ENCODE measurements around the gene SLC25A34.

SLC25A34 gene

DNA sequence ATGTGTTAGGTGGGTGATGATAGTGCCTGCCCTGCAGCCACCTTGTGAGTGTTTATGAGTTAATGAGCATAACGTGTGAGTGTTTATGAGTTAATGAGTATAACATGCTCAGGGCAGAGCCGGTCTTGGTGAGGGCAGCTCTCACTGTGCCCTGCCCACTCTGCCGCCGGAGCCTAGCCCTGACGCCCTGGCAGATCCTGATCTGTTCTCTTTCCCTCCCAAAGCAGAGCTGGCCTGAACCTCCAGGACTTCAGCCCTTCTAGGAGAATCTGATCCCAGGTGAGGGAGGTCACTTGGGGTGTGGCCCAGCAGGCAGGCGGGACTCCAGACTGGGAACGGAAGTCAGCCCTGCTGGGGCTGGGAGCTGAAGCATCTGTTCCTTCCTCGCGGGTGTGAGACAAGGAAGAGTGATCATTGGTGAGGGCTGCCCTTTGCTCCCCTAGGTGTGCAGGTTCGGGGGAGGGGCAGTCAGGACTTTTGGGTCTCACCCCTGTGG is 28.3 kb downstream of the SLC25A34 start:
- Histone ChIP-seq H3K27ac (peak overlapping the region; percentile 99), H3K4me3 (peak overlapping the region; percentile 99)
- no peak for DNase-seq (ENCODE audit: low spot score)
- TF ChIP-seq, protein P1, sequence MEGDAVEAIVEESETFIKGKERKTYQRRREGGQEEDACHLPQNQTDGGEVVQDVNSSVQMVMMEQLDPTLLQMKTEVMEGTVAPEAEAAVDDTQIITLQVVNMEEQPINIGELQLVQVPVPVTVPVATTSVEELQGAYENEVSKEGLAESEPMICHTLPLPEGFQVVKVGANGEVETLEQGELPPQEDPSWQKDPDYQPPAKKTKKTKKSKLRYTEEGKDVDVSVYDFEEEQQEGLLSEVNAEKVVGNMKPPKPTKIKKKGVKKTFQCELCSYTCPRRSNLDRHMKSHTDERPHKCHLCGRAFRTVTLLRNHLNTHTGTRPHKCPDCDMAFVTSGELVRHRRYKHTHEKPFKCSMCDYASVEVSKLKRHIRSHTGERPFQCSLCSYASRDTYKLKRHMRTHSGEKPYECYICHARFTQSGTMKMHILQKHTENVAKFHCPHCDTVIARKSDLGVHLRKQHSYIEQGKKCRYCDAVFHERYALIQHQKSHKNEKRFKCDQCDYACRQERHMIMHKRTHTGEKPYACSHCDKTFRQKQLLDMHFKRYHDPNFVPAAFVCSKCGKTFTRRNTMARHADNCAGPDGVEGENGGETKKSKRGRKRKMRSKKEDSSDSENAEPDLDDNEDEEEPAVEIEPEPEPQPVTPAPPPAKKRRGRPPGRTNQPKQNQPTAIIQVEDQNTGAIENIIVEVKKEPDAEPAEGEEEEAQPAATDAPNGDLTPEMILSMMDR (IDR thresholded peaks at IDR 0.05) = no peak

DNA sequence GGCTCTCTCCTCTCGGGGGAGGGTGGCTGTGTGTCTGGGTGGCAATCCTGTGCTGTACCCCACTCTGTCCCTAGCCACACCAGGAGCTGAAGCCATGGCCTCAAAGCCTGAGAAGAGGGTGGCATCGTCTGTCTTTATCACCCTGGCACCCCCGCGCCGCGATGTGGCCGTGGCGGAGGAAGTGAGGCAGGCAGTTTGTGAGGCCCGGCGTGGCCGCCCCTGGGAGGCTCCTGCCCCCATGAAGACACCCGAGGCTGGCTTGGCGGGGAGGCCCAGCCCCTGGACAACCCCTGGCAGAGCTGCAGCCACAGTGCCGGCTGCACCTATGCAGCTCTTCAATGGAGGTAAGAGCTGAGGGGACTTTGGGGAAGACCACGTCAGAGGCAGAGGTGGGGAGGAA is 28.8 kb downstream of the SLC25A34 start:
- H3K4me3 ChIP-seq = peak overlapping the region; percentile 99
- DNase-seq (ENCODE audit: low spot score) = no peak
- H3K27ac ChIP-seq = peak overlapping the region; percentile 99
- TF ChIP-seq, protein P1 (IDR thresholded peaks at IDR 0.05) = no peak

DNA sequence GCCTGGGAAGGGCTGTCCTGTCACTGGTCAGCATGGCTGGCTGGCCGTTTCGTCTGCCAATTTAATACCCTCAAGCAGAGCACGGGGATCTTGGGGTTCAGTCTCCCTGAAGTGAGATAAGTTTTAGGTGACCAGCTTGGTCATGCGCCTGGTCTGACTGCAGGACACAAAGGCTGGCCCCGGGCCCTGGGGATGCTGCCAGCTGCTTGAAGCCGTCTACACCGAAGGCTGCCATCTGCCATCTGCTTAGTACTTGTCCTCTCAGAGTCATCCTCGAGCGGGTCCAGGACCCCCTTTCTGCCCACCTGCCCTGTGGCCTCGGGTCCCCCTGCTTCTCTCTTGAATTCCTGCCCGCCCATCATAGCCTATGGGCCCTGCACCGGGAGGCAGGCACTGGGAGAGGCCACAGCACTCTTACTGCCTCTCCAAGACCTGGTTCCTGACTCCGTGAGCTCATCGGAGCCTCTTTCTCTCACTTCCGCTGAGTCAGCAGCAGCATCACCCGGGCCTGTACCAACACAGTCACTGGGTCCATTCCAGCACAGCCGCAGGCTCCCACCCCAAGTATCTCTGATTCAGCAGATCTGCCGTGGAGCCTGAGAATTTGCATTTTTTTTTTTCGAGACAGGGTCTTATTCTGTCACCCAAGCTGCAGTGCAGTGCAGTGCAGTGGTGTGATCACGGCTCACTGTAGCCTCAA is 29.6 kb downstream of the SLC25A34 start:
- Histone ChIP-seq H3K4me3 (peak overlapping the region; percentile 99), H3K27ac (peak overlapping the region; percentile 99)
- TF ChIP-seq, protein P1 (IDR thresholded peaks at IDR 0.05) = no peak
- DNase-seq (ENCODE audit: low spot score) = no peak

DNA sequence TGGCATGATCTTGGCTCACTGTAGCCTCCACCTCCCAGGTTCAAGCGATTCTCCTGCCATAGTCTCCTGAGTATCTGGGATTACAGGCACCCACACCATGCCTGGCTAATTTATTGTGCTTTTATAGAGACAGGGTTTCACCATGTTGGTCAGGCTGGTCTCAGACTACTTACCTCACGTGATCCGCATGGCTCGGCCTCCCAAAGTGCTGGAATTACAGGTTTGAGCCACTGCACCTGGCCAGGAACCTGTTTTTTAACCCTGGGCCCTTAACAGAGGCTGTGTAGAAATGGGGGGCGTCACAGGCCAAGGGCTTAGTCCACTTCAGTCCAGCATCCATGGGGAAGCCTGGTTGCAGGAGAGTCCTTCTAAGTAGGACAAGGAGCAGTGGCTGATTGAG is 31.9 kb downstream of the SLC25A34 start:
- no peak for DNase-seq (ENCODE audit: low spot score)
- TF ChIP-seq, protein P1 (IDR thresholded peaks at IDR 0.05) = no peak

DNA sequence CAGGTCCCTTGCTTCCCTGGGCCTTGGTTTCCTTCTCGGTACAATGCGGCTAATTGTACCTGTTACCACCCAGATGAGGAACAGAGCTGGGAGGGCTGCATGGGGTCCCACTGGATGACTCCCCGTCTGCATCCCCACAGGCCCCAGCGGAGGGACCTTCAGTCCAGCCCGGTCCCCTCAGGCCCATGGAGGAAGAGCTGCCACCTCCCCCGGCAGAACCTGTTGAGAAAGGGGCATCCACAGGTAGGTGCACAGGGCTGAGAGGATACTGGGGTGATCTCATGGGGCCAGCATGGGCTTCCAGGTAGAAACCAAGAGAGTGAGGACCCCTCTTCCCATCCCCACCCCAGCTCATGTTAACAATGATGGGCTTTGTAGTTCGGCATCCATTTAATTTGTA is 32.3 kb downstream of the SLC25A34 start:
- no peak overlapping the region for H3K4me3 ChIP-seq
- peak overlapping the region in 1 of 2 donors; percentile 68 for H3K27ac ChIP-seq
- DNase-seq (ENCODE audit: low spot score) = no peak
- TF ChIP-seq, protein P1 (IDR thresholded peaks at IDR 0.05) = no peak

More for the DNA sequence above, 31.9 kb downstream of the SLC25A34 start:
- no peak overlapping the region for H3K4me3 ChIP-seq
- peak overlapping the region in 1 of 2 donors; percentile 68 for H3K27ac ChIP-seq

DNA sequence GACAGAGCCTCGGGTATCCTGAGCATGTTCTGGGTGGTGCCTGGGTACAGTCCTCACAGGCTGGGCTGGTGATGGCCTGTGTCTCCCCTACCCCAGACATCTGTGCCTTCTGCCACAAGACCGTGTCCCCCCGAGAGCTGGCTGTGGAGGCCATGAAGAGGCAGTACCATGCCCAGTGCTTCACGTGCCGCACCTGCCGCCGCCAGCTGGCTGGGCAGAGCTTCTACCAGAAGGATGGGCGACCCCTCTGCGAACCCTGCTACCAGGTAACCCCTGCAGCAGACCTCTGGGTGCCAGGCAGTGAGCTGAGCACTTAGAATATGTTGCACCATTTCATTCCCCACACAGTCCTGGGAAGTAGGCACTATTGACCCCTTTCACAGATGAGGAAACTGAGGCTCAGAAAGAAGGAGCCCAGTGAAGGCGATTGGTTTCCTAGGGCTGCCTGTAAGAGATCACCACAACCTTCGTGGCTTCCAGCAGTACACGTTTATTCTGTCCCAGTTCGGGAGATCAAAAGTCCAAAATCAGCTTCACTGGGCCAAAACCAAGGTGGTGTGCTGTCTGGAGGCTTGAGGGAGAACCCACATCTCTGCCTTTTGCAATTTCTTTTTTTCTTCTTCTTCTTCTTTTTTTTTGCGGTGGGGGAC is 34.4 kb downstream of the SLC25A34 start:
- TF ChIP-seq, protein P1 (IDR thresholded peaks at IDR 0.05) = no peak
- no peak for DNase-seq (ENCODE audit: low spot score)
- H3K27ac ChIP-seq = peak overlapping the region in 1 of 2 donors; percentile 48
- H3K4me3 ChIP-seq = no peak overlapping the region

Data from coronary artery (tissue), 2 donors.